Activated gamma-delta T cell (primary cell): ENCODE measurements around the gene ANP32B.
A peak's percentile ranks its signal among the peaks of the same experiment; 100 is the strongest.
"Not testable (repeated sequence)": the region's sequence is repeated elsewhere in the genome, so short reads cannot be mapped to it uniquely, and the experiment has no call there.

Experiments
- DNase-seq: peaks from one replicate; lab custom pipeline; 2025; lab: John Stamatoyannopoulos, UW
- total RNA-seq, 2 donors: gene quantifications; one replicate each; lab custom pipeline; 2026; lab: John Stamatoyannopoulos, UW

Gene ANP32B
- 12.0 to 14.6 reads per million in 2 donors for total RNA-seq

GRCh38 chr9:97982683-97983588, at the start of gene ANP32B:
TSS of gene ANP32B (plus strand) at chr9:97983341. CDS start at chr9:97983556, 215 bp downstream.
- peak; percentile 88 for DNase-seq

GRCh38 chr9:97934321-97935115, 48.6 kb upstream of the ANP32B start:
- no peak for DNase-seq

GRCh38 chr9:97935276-97935675, 47.9 kb upstream of the ANP32B start:
- DNase-seq: no peak

GRCh38 chr9:97936998-97937397, 46.1 kb upstream of the ANP32B start:
- DNase-seq: no peak

GRCh38 chr9:97938081-97938644, 45.0 kb upstream of the ANP32B start, which contains the start of gene HEMGN:
TSS of gene HEMGN (minus strand) at chr9:97938172. CDS start at chr9:97938136, 36 bp downstream.
- DNase-seq: no peak

- no peak for DNase-seq
Observed at GRCh38 chr9:97940233-97940632, 42.9 kb upstream of the ANP32B start.

- no peak for DNase-seq
Observed at GRCh38 chr9:97940741-97941140, 42.4 kb upstream of the ANP32B start.

- no peak for DNase-seq
Observed at GRCh38 chr9:97941323-97941722, 41.8 kb upstream of the ANP32B start.

- no peak for DNase-seq
Observed at GRCh38 chr9:97943308-97943855, 39.8 kb upstream of the ANP32B start.

GRCh38 chr9:97944612-97945011, 38.5 kb upstream of the ANP32B start:
- DNase-seq: no peak

GRCh38 chr9:97945470-97945869, 37.7 kb upstream of the ANP32B start:
- DNase-seq: not testable (repeated sequence)

GRCh38 chr9:97947094-97947493, 36.0 kb upstream of the ANP32B start:
- not testable (repeated sequence) for DNase-seq

- DNase-seq: not testable (repeated sequence)
Observed at GRCh38 chr9:97950873-97951272, 32.3 kb upstream of the ANP32B start.

- DNase-seq: no peak
Observed at GRCh38 chr9:97954550-97954989, 28.6 kb upstream of the ANP32B start.

- no peak for DNase-seq
Observed at GRCh38 chr9:97956331-97956730, 26.8 kb upstream of the ANP32B start.

GRCh38 chr9:97958812-97959511, 24.2 kb upstream of the ANP32B start:
- DNase-seq: no peak

- no peak for DNase-seq
Observed at GRCh38 chr9:97959585-97959984, 23.6 kb upstream of the ANP32B start.

GRCh38 chr9:97960678-97961328, 22.3 kb upstream of the ANP32B start:
- not testable (repeated sequence) for DNase-seq

GRCh38 chr9:97961361-97961760, 21.8 kb upstream of the ANP32B start:
- no peak for DNase-seq

GRCh38 chr9:97962136-97962535, 21.0 kb upstream of the ANP32B start:
- DNase-seq: no peak

GRCh38 chr9:97962575-97962974, 20.6 kb upstream of the ANP32B start:
- DNase-seq: no peak
